Neuronal stem cell (in vitro differentiated cells): Measurements from ENCODE around the gene ABCA13.

ENCODE experiments used
- DNase-seq: peaks from one replicate; pipeline ENCODE4 v3.0.0-alpha.2; 2013; ENCODE audit warnings: low spot score
- H2AFZ ChIP-seq: one replicate; pipeline ENCODE4 v1.6.1; 2013; ENCODE audit warnings: mild to moderate bottlenecking, low read length, inconsistent platforms
- H2AK5ac ChIP-seq: 2 replicates; pipeline ENCODE4 v1.6.1; 2013; ENCODE audit warnings: low read depth, mild to moderate bottlenecking, inconsistent platforms, low read length, moderate library complexity, mixed read lengths
- H2BK120ac ChIP-seq: 2 replicates; pipeline ENCODE4 v1.6.1; 2013; ENCODE audit warnings: low read depth, mild to moderate bottlenecking, inconsistent platforms, low read length, moderate library complexity, mixed read lengths
- H2BK12ac ChIP-seq: one replicate; pipeline ENCODE4 v1.6.1; 2013; ENCODE audit warnings: low read length, inconsistent platforms
- H2BK15ac ChIP-seq: 2 replicates; pipeline ENCODE4 v1.6.1; 2013; ENCODE audit warnings: mild to moderate bottlenecking, low read length, inconsistent platforms, mixed read lengths
- H2BK5ac ChIP-seq: one replicate; pipeline ENCODE4 v1.6.1; 2013; ENCODE audit warnings: inconsistent platforms, mild to moderate bottlenecking, low read length, moderate library complexity
- H3K14ac ChIP-seq: one replicate; pipeline ENCODE4 v1.6.1; 2013; ENCODE audit warnings: low read length, inconsistent platforms
- H3K18ac ChIP-seq: 2 replicates; pipeline ENCODE4 v1.6.1; 2013; ENCODE audit warnings: low read length, inconsistent platforms
- H3K23ac ChIP-seq: 2 replicates; pipeline ENCODE4 v1.6.1; 2013; ENCODE audit warnings: low read depth, mild to moderate bottlenecking, mixed read lengths, low read length, inconsistent platforms; ENCODE audit not compliant: poor library complexity
- H3K27ac ChIP-seq: replicated peaks from 3 replicates; pipeline ENCODE4 v1.5.1; 2013; ENCODE audit warnings: low read length, inconsistent platforms
- H3K27me3 ChIP-seq, 3 experiments: 2 replicates each; pipeline ENCODE4 v1.6.1; 2013; ENCODE audit warnings: low read length in 3 of 3, mild to moderate bottlenecking in 2 of 3, inconsistent platforms in 1 of 3, low read depth in 1 of 3, mixed read lengths in 1 of 3, moderate library complexity in 1 of 3; ENCODE audit not compliant: control insufficient read depth in 3 of 3, insufficient read depth in 3 of 3
- H3K36me3 ChIP-seq, 2 donors: replicated peaks in 1 of 2; 2 replicates each; pipeline ENCODE4 v1.6.1; 2013; ENCODE audit warnings: low read length in 2 of 2; ENCODE audit not compliant: control insufficient read depth in 2 of 2, insufficient read depth in 2 of 2
- H3K4ac ChIP-seq: 2 replicates; pipeline ENCODE4 v1.6.1; 2013; ENCODE audit warnings: inconsistent platforms, mild to moderate bottlenecking, low read length, moderate library complexity
- H3K4me1 ChIP-seq, 2 donors: 1 replicate in 1 of 2; 2 replicates in 1 of 2; pipeline ENCODE4 v1.6.1; 2013; ENCODE audit warnings: low read length in 2 of 2, low read depth in 1 of 2; ENCODE audit not compliant: control insufficient read depth in 2 of 2, insufficient read depth in 1 of 2
- H3K4me2 ChIP-seq: one replicate; pipeline ENCODE4 v1.6.1; 2013; ENCODE audit warnings: mild to moderate bottlenecking, low read length, inconsistent platforms; ENCODE audit not compliant: insufficient read depth, poor library complexity, severe bottlenecking
- H3K4me3 ChIP-seq, 2 donors: 2 replicates each; pipeline ENCODE4 v1.5.1; 2013; ENCODE audit warnings: low read length in 2 of 2, mild to moderate bottlenecking in 2 of 2, inconsistent platforms in 1 of 2, moderate library complexity in 1 of 2
- H3K79me1 ChIP-seq: one replicate; pipeline ENCODE4 v1.6.1; 2013; ENCODE audit warnings: low read depth, mild to moderate bottlenecking, inconsistent platforms, low read length, moderate library complexity
- H3K9ac ChIP-seq: one replicate; pipeline ENCODE4 v1.6.1; 2013; ENCODE audit warnings: mild to moderate bottlenecking, low read depth, low read length, inconsistent platforms; ENCODE audit not compliant: poor library complexity
- H3K9me3 ChIP-seq, 2 donors: replicated peaks in 1 of 2; 2 replicates each; pipeline versions ENCODE3 to v1.6.1; 2013; ENCODE audit warnings: low read length in 2 of 2, mild to moderate bottlenecking in 2 of 2, inconsistent platforms in 1 of 2, low read depth in 1 of 2, mixed read lengths in 1 of 2, moderate library complexity in 1 of 2; ENCODE audit not compliant: control insufficient read depth in 2 of 2, insufficient read depth in 1 of 2
- H4K8ac ChIP-seq: one replicate; pipeline ENCODE4 v1.6.1; 2013; ENCODE audit warnings: low read depth, mild to moderate bottlenecking, inconsistent platforms, low read length, moderate library complexity
- H4K91ac ChIP-seq: one replicate; pipeline ENCODE4 v1.6.1; 2013; ENCODE audit warnings: low read length, low read depth, mild to moderate bottlenecking, inconsistent platforms; ENCODE audit not compliant: poor library complexity
- WGBS, 2 donors: extraction: QIAGEN DNeasy Blood & Tissue Kit; methylation state at CpG; one replicate each; pipeline ENCODE4 v1.1.7; 2013; ENCODE audit warnings: missing lambda C conversion rate in 2 of 2, mixed read lengths in 1 of 2; ENCODE audit not compliant: insufficient read length in 2 of 2, insufficient replicate concordance in 1 of 2; ENCODE audit errors: extremely low coverage in 2 of 2; 5-methylcytosine and 5-hydroxymethylcytosine counted together

Gene ABCA13

DNA sequence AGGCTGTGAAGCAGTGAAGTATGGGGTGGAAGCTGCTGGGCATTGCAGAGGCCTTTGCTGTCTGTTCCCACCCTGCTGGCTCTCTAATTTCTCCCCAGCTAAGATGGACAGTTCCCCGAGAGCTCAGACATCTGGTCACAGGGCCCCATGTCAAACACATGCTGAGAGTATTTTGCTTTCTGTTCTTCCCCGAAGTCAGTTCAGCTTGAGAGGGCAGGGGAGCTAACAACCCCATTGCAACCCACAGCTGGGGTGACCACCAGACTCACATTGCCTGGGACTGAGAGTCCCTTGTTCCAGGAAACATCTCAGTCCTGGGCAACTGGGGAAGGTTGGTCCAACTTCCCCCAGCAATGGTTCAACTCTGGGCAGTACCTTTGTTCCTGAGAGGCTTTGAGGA, 52.8 kb downstream of the ABCA13 start:
- H3K27me3 ChIP-seq = no peaks in the 10 kb centered on the region
- no peak overlapping the region for H4K91ac ChIP-seq
- H3K4ac ChIP-seq = no peak overlapping the region
- H3K9ac ChIP-seq = no peak overlapping the region
- no peak overlapping the region for H3K4me2 ChIP-seq
- H3K23ac ChIP-seq = no peak overlapping the region
- no peak overlapping the region for H2BK5ac ChIP-seq
- no peak overlapping the region for H2BK12ac ChIP-seq
- no peak for DNase-seq
- no peak overlapping the region for H2AFZ ChIP-seq
- H3K18ac ChIP-seq = no peak overlapping the region
- H2BK120ac ChIP-seq = no peak overlapping the region
- H3K79me1 ChIP-seq = no peaks in the 10 kb centered on the region
- H3K14ac ChIP-seq = no peak overlapping the region
- H2BK15ac ChIP-seq = no peak overlapping the region
- no peak overlapping the region for H3K4me3 ChIP-seq
- no peaks in the 10 kb centered on the region for H3K4me1 ChIP-seq
- no peak overlapping the region for H3K27ac ChIP-seq
- H3K36me3 ChIP-seq = no peaks in the 10 kb centered on the region
- H2AK5ac ChIP-seq = no peak overlapping the region
- no CpG with 5 or more reads among the region's 2 CpGs for WGBS, 2 donors
- peaks cover 0 to 3% of the 10 kb centered on the region in 2 donors for H3K9me3 ChIP-seq
- H4K8ac ChIP-seq = no peak overlapping the region

DNA sequence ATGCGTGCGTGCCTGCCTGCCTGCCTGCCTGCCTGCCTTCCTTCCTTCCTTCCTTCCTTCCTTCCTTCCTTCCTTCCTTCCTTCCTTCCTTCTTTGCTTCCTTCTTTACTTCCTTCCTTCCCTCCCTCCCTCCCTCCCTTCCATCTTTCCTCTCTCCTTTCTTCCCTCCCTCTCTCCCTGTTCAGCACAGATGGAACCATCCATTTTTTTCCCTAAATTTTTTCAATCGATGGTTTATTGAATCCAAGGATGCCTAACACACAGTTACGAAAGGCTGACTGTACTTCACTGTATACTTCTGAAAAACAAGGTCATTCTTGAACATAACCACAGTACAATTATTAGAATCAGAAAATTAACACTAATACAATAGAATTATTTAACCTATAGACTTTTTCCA, 53.8 kb downstream of the ABCA13 start:
- H3K4me3 ChIP-seq = no peak overlapping the region
- H3K36me3 ChIP-seq = no peaks in the 10 kb centered on the region
- H3K23ac ChIP-seq = no peak overlapping the region
- no peak overlapping the region for H3K27ac ChIP-seq
- H3K14ac ChIP-seq = no peak overlapping the region
- no peaks in the 10 kb centered on the region for H3K79me1 ChIP-seq
- H2BK5ac ChIP-seq = no peak overlapping the region
- H3K4ac ChIP-seq = no peak overlapping the region
- no peak overlapping the region for H2AFZ ChIP-seq
- no peak overlapping the region for H2BK15ac ChIP-seq
- H3K9me3 ChIP-seq = peaks cover 0 to 3% of the 10 kb centered on the region in 2 donors
- H2BK120ac ChIP-seq = no peak overlapping the region
- H3K27me3 ChIP-seq = no peaks in the 10 kb centered on the region
- no peaks in the 10 kb centered on the region for H3K4me1 ChIP-seq
- no CpG with 5 or more reads among the region's 4 CpGs for WGBS, 2 donors
- H3K9ac ChIP-seq = no peak overlapping the region
- H2BK12ac ChIP-seq = no peak overlapping the region
- no peak overlapping the region for H3K4me2 ChIP-seq
- no peak for DNase-seq
- H3K18ac ChIP-seq = no peak overlapping the region
- H4K91ac ChIP-seq = no peak overlapping the region
- H2AK5ac ChIP-seq = no peak overlapping the region
- no peak overlapping the region for H4K8ac ChIP-seq

DNA sequence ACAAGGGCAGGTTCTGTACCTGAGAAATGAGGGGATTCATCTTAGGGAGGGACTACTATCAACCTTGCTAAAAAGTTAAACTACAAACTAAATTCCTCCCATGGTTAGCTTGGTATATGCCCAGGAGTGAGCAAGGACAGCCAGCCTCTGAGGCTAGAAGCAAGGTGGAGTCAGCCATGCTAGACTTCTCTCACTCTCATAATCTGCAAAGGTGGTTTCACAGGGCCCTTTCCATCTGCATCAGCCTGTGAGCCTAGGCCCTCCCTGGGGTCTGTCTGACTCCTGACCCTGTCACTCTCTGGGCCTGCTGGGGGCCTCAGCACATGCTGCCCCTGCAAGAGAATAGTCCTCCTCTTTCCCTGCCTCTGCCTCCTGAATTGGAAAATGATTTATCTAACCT, 66.1 kb downstream of the ABCA13 start:
- peaks cover 0 to 11% of the 10 kb centered on the region in 2 donors for H3K9me3 ChIP-seq
- no peak overlapping the region for H2BK12ac ChIP-seq
- no peak overlapping the region for H2AFZ ChIP-seq
- H3K18ac ChIP-seq = no peak overlapping the region
- H3K4me2 ChIP-seq = no peak overlapping the region
- no peak for DNase-seq
- H3K14ac ChIP-seq = no peak overlapping the region
- H2BK15ac ChIP-seq = no peak overlapping the region
- no peak overlapping the region for H3K9ac ChIP-seq
- peaks cover 3% of the 10 kb centered on the region for H3K79me1 ChIP-seq
- H3K4ac ChIP-seq = no peak overlapping the region
- H3K4me3 ChIP-seq = no peak overlapping the region
- no peak overlapping the region for H4K8ac ChIP-seq
- H3K23ac ChIP-seq = no peak overlapping the region
- H3K36me3 ChIP-seq = no peaks in the 10 kb centered on the region
- H3K4me1 ChIP-seq = no peaks in the 10 kb centered on the region
- no peak overlapping the region for H2BK5ac ChIP-seq
- H2BK120ac ChIP-seq = no peak overlapping the region
- no peaks in the 10 kb centered on the region for H3K27me3 ChIP-seq
- H2AK5ac ChIP-seq = no peak overlapping the region
- no peak overlapping the region for H3K27ac ChIP-seq
- H4K91ac ChIP-seq = no peak overlapping the region

DNA sequence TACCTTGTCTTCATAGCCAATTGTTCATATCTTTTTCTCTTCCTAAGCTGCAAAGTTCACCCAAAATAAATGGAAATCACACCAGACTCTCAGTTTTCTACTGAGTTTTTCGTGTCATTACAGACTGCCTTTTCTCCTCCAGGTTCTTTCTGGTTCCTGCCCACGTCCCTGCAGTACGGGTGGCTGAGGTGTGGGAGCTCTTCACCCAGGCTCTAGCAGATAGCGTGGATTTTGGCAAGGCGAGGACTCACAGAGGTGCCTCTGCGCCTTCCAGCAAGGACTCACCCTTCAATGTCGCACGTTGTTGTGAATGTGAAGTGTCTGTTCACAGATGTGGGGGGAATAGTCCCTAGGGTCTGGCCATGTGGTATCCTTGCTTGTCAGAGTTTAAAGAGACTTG, 71.6 kb downstream of the ABCA13 start:
- no peak overlapping the region for H2BK12ac ChIP-seq
- no peak overlapping the region for H4K8ac ChIP-seq
- no peaks in the 10 kb centered on the region for H3K4me1 ChIP-seq
- no peak overlapping the region for H4K91ac ChIP-seq
- H3K4me2 ChIP-seq = no peak overlapping the region
- no peaks in the 10 kb centered on the region for H3K27me3 ChIP-seq
- H3K4me3 ChIP-seq = no peak overlapping the region
- H3K18ac ChIP-seq = peak overlapping the region; percentile 52
- H3K9ac ChIP-seq = no peak overlapping the region
- no peak overlapping the region for H2AK5ac ChIP-seq
- no peak overlapping the region for H2BK5ac ChIP-seq
- no peak overlapping the region for H3K14ac ChIP-seq
- no peaks in the 10 kb centered on the region for H3K9me3 ChIP-seq
- WGBS, 2 donors = no CpG with 5 or more reads among the region's 8 CpGs
- no peak overlapping the region for H2BK15ac ChIP-seq
- no peak overlapping the region for H3K23ac ChIP-seq
- H3K79me1 ChIP-seq = no peaks in the 10 kb centered on the region
- no peak overlapping the region for H3K27ac ChIP-seq
- no peak overlapping the region for H3K4ac ChIP-seq
- no peak overlapping the region for H2AFZ ChIP-seq
- H2BK120ac ChIP-seq = no peak overlapping the region
- no peaks in the 10 kb centered on the region for H3K36me3 ChIP-seq
- no peak for DNase-seq
